HCT116 (cell line): ENCODE results near the gene RGS10. TPM values are rescaled to one million over a fixed set of nuclear protein-coding genes. Genes with fewer than 3 reads are reported as not detected.

ENCODE experiments used
- ATAC-seq: fragments of 200-7000 bp; cut with Tn5 transposase; 2 replicates; pipeline ENCODE4 v1.9.1; 2020; ENCODE audit warnings: mild to moderate bottlenecking, moderate library complexity
- BruUV-seq: library from RNA; stranded (reverse); fragments of 400-500 nt; replicated peaks from 2 replicates; lab custom pipeline; 2021; lab: Mats Ljungman, UMichigan
- CTCF ChIA-PET: fragments of 300-600 bp; sonication (Branson Sonifier 250); formaldehyde crosslinking; loops from one replicate; lab custom pipeline; 2021; ENCODE audit warnings: antibody characterized with exemption; lab: Charles Lee
- POLR2A ChIA-PET: fragments of 300-600, 350-600 bp; sonication (Branson Sonifier 250); formaldehyde crosslinking; loops from one replicate; lab custom pipeline; 2021; ENCODE audit warnings: antibody characterized with exemption; lab: Charles Lee
- RAD21 ChIA-PET, 2 experiments: fragments of 300-600 bp; sonication (Branson Sonifier 250); formaldehyde crosslinking; loops; one replicate each; lab custom pipeline; 2023; ENCODE audit warnings: low total read pairs in 2 of 2; ENCODE audit not compliant: uncharacterized antibody in 2 of 2, unreplicated experiment in 2 of 2, low non-redundant PET in 1 of 2; lab: Charles Lee
- DNase-seq: peaks from one replicate; pipeline ENCODE4 v3.0.0-alpha.2; 2010; ENCODE audit warnings: low read depth, low spot score
- H2AFZ ChIP-seq: fragments of 200-600 bp; shearing (Covaris generic), sonication (generic); 2 replicates; pipeline ENCODE4 v1.6.1; 2017; ENCODE audit warnings: low read depth, mixed run types, mixed read lengths, antibody characterized with exemption, low read length; ENCODE audit not compliant: poor library complexity, severe bottlenecking
- H3K27ac ChIP-seq: 2 replicates; pipeline ENCODE4 v1.5.1; 2012; ENCODE audit warnings: low read depth, low read length
- H3K27me3 ChIP-seq: fragments of 200-600 bp; sonication (generic); 2 replicates; pipeline ENCODE4 v1.6.1; 2016; ENCODE audit warnings: mixed run types, low read length, mixed read lengths; ENCODE audit not compliant: insufficient read depth
- H3K36me3 ChIP-seq, 2 experiments: fragments of 200-500 bp in 1 of 2; fragments of 200-600 bp in 1 of 2; sonication (Bioruptor generic) in 1 of 2; sonication (generic) in 1 of 2; 2 replicates each; pipeline versions ENCODE4 v1.5.1 to v1.6.1; 2014 to 2016; ENCODE audit warnings: low read length in 2 of 2, inconsistent platforms in 1 of 2, mixed read lengths in 1 of 2, mixed run types in 1 of 2; ENCODE audit not compliant: insufficient read depth in 2 of 2, control insufficient read depth in 1 of 2
- H3K4me1 ChIP-seq, 2 experiments: fragments of 200-600 bp in 1 of 2; sonication (generic) in 1 of 2; 2 replicates each; pipeline versions ENCODE4 v1.5.1 to v1.6.1; 2012 to 2017; ENCODE audit warnings: low read length in 2 of 2, inconsistent platforms in 1 of 2, mild to moderate bottlenecking in 1 of 2, mixed read lengths in 1 of 2, mixed run types in 1 of 2, moderate library complexity in 1 of 2; ENCODE audit not compliant: insufficient read depth in 2 of 2, control insufficient read depth in 1 of 2
- H3K4me2 ChIP-seq: fragments of 200-600 bp; sonication (generic); 2 replicates; pipeline ENCODE4 v1.6.1; 2017; ENCODE audit warnings: mixed run types, low read length, mixed read lengths
- H3K4me3 ChIP-seq, 2 experiments: fragments of 200-600 bp in 1 of 2; sonication (generic) in 1 of 2; replicated peaks in 1 of 2; 2 replicates each; pipeline ENCODE4 v1.5.1; 2011 to 2016; ENCODE audit warnings: low read length in 2 of 2, control low read depth in 1 of 2, low read depth in 1 of 2, mild to moderate bottlenecking in 1 of 2, mixed read lengths in 1 of 2, mixed run types in 1 of 2
- H3K79me2 ChIP-seq: fragments of 200-600 bp; sonication (generic); 2 replicates; pipeline ENCODE4 v1.6.1; 2017; ENCODE audit warnings: mild to moderate bottlenecking, mixed run types, low read length, moderate library complexity, mixed read lengths; ENCODE audit not compliant: insufficient read depth
- H3K9ac ChIP-seq: fragments of 200-600 bp; sonication (generic); 2 replicates; pipeline ENCODE4 v1.6.1; 2016; ENCODE audit warnings: low read length, mixed read lengths
- H3K9me2 ChIP-seq: fragments of 200-600 bp; sonication (generic), shearing (Covaris generic); 2 replicates; pipeline ENCODE4 v1.6.1; 2017; ENCODE audit warnings: mixed run types, mild to moderate bottlenecking, moderate library complexity; ENCODE audit not compliant: insufficient read depth
- H3K9me3 ChIP-seq, 2 experiments: fragments of 200-500 bp in 1 of 2; fragments of 200-600 bp in 1 of 2; sonication (Bioruptor generic) in 1 of 2; sonication (generic) in 1 of 2; 2 replicates each; pipeline ENCODE4 v1.6.1; 2014 to 2017; ENCODE audit warnings: low read length in 2 of 2, mixed read lengths in 2 of 2, inconsistent platforms in 1 of 2, low read depth in 1 of 2, mild to moderate bottlenecking in 1 of 2, mixed run types in 1 of 2, moderate library complexity in 1 of 2; ENCODE audit not compliant: control insufficient read depth in 1 of 2, insufficient read depth in 1 of 2
- H4K20me1 ChIP-seq: fragments of 200-600 bp; sonication (generic), shearing (Covaris generic); 2 replicates; pipeline ENCODE4 v1.6.1; 2017; ENCODE audit warnings: mixed run types, mild to moderate bottlenecking, moderate library complexity; ENCODE audit not compliant: insufficient read depth
- CEBPB ChIP-seq: IDR thresholded peaks from 2 replicates; pipeline ENCODE4 v1.6.1; 2012; ENCODE audit warnings: low read depth
- EGR1 ChIP-seq: IDR thresholded peaks from 2 replicates; pipeline ENCODE4 v1.6.1; 2012; ENCODE audit warnings: low read depth
- EZH2 ChIP-seq: fragments of 200-600 bp; sonication (generic); IDR thresholded peaks from 2 replicates; pipeline ENCODE4 v1.6.1; 2017; ENCODE audit warnings: antibody characterized with exemption, mixed run types
- EZH2phosphoT487 ChIP-seq: fragments of 200-600 bp; IDR thresholded peaks from 2 replicates; pipeline ENCODE4 v1.6.1; 2018; ENCODE audit warnings: antibody characterized with exemption, borderline replicate concordance
- JUND ChIP-seq: IDR thresholded peaks from 2 replicates; pipeline ENCODE4 v1.6.1; 2012
- RAD21 ChIP-seq: IDR thresholded peaks from 2 replicates; pipeline ENCODE4 v1.6.1; 2012; ENCODE audit warnings: low read depth, mild to moderate bottlenecking
- SIN3A ChIP-seq: IDR thresholded peaks from 2 replicates; pipeline ENCODE4 v1.6.1; 2012; ENCODE audit warnings: low read depth
- YY1 ChIP-seq: IDR thresholded peaks from 2 replicates; pipeline ENCODE4 v1.6.1; 2011; ENCODE audit warnings: low read length, low read depth, moderate library complexity, mild to moderate bottlenecking; ENCODE audit not compliant: insufficient replicate concordance; ENCODE audit errors: extremely low read depth
- ZFX ChIP-seq: fragments of 450-650 bp; IDR thresholded peaks from 2 replicates; pipeline ENCODE4 v1.6.1; 2017
- ZNF274 ChIP-seq: fragments of 200-500 bp; sonication (Bioruptor generic); IDR thresholded peaks from 2 replicates; pipeline ENCODE4 v1.6.1; 2014; ENCODE audit warnings: mild to moderate bottlenecking, low read depth, low read length, inconsistent platforms
- intact Hi-C: fragments of 100-400 bp; cut with micrococcal nuclease; formaldehyde crosslinking; loops from 2 replicates; pipeline ENCODE4 v1.10.0; 2022
- total RNA-seq: library from RNA; stranded (reverse); gene quantifications from one replicate; pipeline ENCODE4 v1.2.1, GENCODE V29; 2021; ENCODE audit not compliant: unreplicated experiment
- TF ChIP-seq, protein P1 (sequence below): IDR thresholded peaks from 2 replicates; pipeline ENCODE4 v1.6.1; 2012
- TF ChIP-seq, protein P2 (sequence below): IDR thresholded peaks from 2 replicates; pipeline ENCODE4 v1.6.1; 2012; ENCODE audit warnings: low read depth
- TF ChIP-seq, protein P3 (sequence below): IDR thresholded peaks from 2 replicates; pipeline ENCODE4 v1.6.1; 2012

Gene RGS10
- total RNA-seq, 1 experiment from 2014 or later: 96.7 TPM

DNA sequence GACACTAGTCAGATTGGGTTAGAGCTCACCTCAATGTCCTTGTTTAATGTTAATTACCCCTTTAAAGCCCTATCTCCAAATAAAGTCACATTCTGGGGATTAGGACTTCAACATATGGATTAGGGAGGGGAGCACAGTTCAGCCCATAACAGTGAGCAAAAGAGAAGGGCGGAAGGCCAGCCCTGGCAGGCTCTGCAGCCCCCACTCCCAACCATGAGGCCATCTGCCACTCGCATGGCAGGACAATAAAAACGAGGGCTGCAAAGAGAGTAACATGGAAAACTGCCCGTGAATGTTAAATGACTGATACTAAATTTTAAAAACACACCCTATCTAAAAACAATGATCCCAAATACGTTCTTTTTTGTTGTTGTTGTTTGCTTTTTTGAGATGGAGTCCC, 38.7 kb downstream of the RGS10 start:
- ChIA-PET RAD21 (no interaction called here), POLR2A (interaction anchor here (0.7 kb wide), 1 partner anchor 252 kb away, joined by 4 read pairs; no protein-coding TSS in a partner anchor)
- intact Hi-C loops: no loop called here
- no peaks in the 10 kb centered on the region for H3K79me2 ChIP-seq
- H3K4me1 ChIP-seq: no peaks in the 10 kb centered on the region
- BruUV-seq: no TSS peak
- ATAC-seq: no peak
- no peak overlapping the region for H3K9ac ChIP-seq
- no peak overlapping the region for H3K27ac ChIP-seq
- H3K4me3 ChIP-seq: no peak overlapping the region
- no peak overlapping the region for H2AFZ ChIP-seq
- no peaks in the 10 kb centered on the region for H3K9me2 ChIP-seq
- no peak for DNase-seq
- peaks cover 0 to 5% of the 10 kb centered on the region in 2 experiments; a peak in 2 of 4 replicates for H3K36me3 ChIP-seq
- H3K4me2 ChIP-seq: no peak overlapping the region
- no peak for TF ChIP-seq YY1
- TF ChIP-seq, protein P1, sequence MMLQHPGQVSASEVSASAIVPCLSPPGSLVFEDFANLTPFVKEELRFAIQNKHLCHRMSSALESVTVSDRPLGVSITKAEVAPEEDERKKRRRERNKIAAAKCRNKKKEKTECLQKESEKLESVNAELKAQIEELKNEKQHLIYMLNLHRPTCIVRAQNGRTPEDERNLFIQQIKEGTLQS: no peak
- TF ChIP-seq, protein P2, sequence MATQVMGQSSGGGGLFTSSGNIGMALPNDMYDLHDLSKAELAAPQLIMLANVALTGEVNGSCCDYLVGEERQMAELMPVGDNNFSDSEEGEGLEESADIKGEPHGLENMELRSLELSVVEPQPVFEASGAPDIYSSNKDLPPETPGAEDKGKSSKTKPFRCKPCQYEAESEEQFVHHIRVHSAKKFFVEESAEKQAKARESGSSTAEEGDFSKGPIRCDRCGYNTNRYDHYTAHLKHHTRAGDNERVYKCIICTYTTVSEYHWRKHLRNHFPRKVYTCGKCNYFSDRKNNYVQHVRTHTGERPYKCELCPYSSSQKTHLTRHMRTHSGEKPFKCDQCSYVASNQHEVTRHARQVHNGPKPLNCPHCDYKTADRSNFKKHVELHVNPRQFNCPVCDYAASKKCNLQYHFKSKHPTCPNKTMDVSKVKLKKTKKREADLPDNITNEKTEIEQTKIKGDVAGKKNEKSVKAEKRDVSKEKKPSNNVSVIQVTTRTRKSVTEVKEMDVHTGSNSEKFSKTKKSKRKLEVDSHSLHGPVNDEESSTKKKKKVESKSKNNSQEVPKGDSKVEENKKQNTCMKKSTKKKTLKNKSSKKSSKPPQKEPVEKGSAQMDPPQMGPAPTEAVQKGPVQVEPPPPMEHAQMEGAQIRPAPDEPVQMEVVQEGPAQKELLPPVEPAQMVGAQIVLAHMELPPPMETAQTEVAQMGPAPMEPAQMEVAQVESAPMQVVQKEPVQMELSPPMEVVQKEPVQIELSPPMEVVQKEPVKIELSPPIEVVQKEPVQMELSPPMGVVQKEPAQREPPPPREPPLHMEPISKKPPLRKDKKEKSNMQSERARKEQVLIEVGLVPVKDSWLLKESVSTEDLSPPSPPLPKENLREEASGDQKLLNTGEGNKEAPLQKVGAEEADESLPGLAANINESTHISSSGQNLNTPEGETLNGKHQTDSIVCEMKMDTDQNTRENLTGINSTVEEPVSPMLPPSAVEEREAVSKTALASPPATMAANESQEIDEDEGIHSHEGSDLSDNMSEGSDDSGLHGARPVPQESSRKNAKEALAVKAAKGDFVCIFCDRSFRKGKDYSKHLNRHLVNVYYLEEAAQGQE: no peak
- TF ChIP-seq, protein P3, sequence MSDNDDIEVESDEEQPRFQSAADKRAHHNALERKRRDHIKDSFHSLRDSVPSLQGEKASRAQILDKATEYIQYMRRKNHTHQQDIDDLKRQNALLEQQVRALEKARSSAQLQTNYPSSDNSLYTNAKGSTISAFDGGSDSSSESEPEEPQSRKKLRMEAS: no peak
- no peak for TF ChIP-seq EZH2
- TF ChIP-seq JUND: no peak
- no peak for TF ChIP-seq RAD21
- TF ChIP-seq ZNF274: no peak
- TF ChIP-seq EZH2phosphoT487: no peak
- no peak for TF ChIP-seq CEBPB
- no peak for TF ChIP-seq SIN3A
- no peak for TF ChIP-seq ZFX
- TF ChIP-seq EGR1: no peak
- TF ChIP-seq, all 23 proteins: peak for 0
- CTCF ChIA-PET: no interaction called here
- H3K9me3 ChIP-seq: no peaks in the 10 kb centered on the region
- no peaks in the 10 kb centered on the region for H4K20me1 ChIP-seq
- no peaks in the 10 kb centered on the region for H3K27me3 ChIP-seq
